T-helper 2 cell treated with Interferon-gamma antibody and Interleukin-4, amounts not matched to agents 5 μg/mL and 100 μg/mL, for 36 hours (primary cell): ENCODE data around the gene TFAP2A.

ENCODE experiments used
- DNase-seq: peaks from one replicate; pipeline ENCODE4 v3.0.0; 2021; ENCODE audit warnings: low spot score
- H3K27ac Mint-ChIP-seq: one replicate; pipeline ENCODE4 v1.8.0; 2021; ENCODE audit warnings: mild to moderate bottlenecking, mixed read lengths
- H3K27me3 Mint-ChIP-seq: one replicate; pipeline ENCODE4 v1.8.0; 2021; ENCODE audit warnings: low read depth, mixed read lengths
- H3K36me3 Mint-ChIP-seq: one replicate; pipeline ENCODE4 v1.8.0; 2021; ENCODE audit warnings: low read depth, mixed read lengths
- H3K4me1 Mint-ChIP-seq: one replicate; pipeline ENCODE4 v1.8.0; 2021; ENCODE audit warnings: low read depth, mixed read lengths
- H3K4me3 Mint-ChIP-seq: one replicate; pipeline ENCODE4 v1.8.0; 2022; ENCODE audit warnings: mild to moderate bottlenecking, moderate library complexity, mixed read lengths
- H3K9me3 Mint-ChIP-seq: one replicate; pipeline ENCODE4 v1.8.0; 2021; ENCODE audit warnings: mixed read lengths

TFAP2A gene

GRCh38 chr6:10441004-10441654 lies 26.3 kb upstream of the TFAP2A start:
- H3K4me1 Mint-ChIP-seq = no peaks in the 10 kb centered on the region
- no peak overlapping the region for H3K27ac Mint-ChIP-seq
- H3K9me3 Mint-ChIP-seq = no peaks in the 10 kb centered on the region
- H3K36me3 Mint-ChIP-seq = no peaks in the 10 kb centered on the region
- DNase-seq = no peak
- no peak overlapping the region for H3K4me3 Mint-ChIP-seq
- peaks cover 5% of the 10 kb centered on the region for H3K27me3 Mint-ChIP-seq

- no peak overlapping the region for H3K27ac Mint-ChIP-seq
- no peak overlapping the region for H3K4me3 Mint-ChIP-seq
- DNase-seq = no peak
- H3K4me1 Mint-ChIP-seq = peaks cover 15% of the 10 kb centered on the region
- peaks cover 4% of the 10 kb centered on the region for H3K27me3 Mint-ChIP-seq
- H3K9me3 Mint-ChIP-seq = no peaks in the 10 kb centered on the region
- H3K36me3 Mint-ChIP-seq = no peaks in the 10 kb centered on the region
These were observed 23.0 kb upstream of the TFAP2A start for GRCh38 chr6:10437891-10438290.

- H3K9me3 Mint-ChIP-seq = no peaks in the 10 kb centered on the region
- H3K4me3 Mint-ChIP-seq = no peak overlapping the region
- H3K36me3 Mint-ChIP-seq = no peaks in the 10 kb centered on the region
- H3K27me3 Mint-ChIP-seq = peaks cover 7% of the 10 kb centered on the region
- H3K27ac Mint-ChIP-seq = peak overlapping the region; percentile 2
- peaks cover 19% of the 10 kb centered on the region for H3K4me1 Mint-ChIP-seq
- no peak for DNase-seq
These were observed 19.4 kb upstream of the TFAP2A start for GRCh38 chr6:10434235-10434634.

GRCh38 chr6:10433322-10433721 lies 18.4 kb upstream of the TFAP2A start:
- no peak overlapping the region for H3K4me3 Mint-ChIP-seq
- no peaks in the 10 kb centered on the region for H3K36me3 Mint-ChIP-seq
- no peak for DNase-seq
- H3K9me3 Mint-ChIP-seq = no peaks in the 10 kb centered on the region
- peaks cover 12% of the 10 kb centered on the region for H3K27me3 Mint-ChIP-seq
- H3K27ac Mint-ChIP-seq = no peak overlapping the region
- peaks cover 19% of the 10 kb centered on the region for H3K4me1 Mint-ChIP-seq

DNA sequence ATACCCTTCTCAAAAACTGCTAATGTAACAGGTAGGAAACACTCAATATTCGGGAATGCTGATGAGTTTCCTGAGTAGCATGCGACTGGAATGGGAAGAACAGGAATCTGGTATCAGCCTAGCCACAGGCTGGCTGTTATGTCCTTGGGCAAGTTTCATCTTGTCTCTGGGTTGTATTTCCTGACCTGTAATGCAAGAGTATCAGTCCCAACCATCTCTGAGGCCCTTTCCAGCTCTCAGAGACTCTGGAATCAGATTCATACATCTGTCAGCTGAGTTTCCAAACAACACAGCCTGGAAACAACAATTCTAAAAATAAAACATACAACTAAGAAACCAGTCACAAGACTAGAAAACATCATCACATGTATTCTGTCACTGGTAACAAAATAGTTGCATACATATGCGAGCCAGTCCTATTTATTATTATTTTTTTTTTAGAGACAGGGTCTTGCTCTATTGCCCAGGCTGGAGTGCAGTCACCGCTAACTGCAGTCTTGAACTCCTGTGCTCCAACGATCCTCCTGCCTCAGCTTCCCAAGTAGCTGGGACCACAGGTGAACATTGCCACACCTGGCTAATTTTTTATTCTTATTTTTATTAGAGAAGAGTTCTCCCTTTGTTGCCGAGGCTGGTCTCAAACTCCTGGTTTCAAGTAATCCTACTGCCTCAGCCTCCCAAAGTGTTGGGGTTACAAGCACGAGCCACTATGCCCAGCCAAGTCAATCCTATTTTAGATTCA lies 16.7 kb upstream of the TFAP2A start:
- H3K4me1 Mint-ChIP-seq = peaks cover 19% of the 10 kb centered on the region
- H3K27ac Mint-ChIP-seq = no peak overlapping the region
- no peak for DNase-seq
- H3K27me3 Mint-ChIP-seq = peaks cover 27% of the 10 kb centered on the region
- no peaks in the 10 kb centered on the region for H3K9me3 Mint-ChIP-seq
- no peak overlapping the region for H3K4me3 Mint-ChIP-seq
- no peaks in the 10 kb centered on the region for H3K36me3 Mint-ChIP-seq

- H3K4me3 Mint-ChIP-seq = peak overlapping the region; percentile 48
- no peaks in the 10 kb centered on the region for H3K36me3 Mint-ChIP-seq
- peaks cover 41% of the 10 kb centered on the region for H3K27me3 Mint-ChIP-seq
- H3K9me3 Mint-ChIP-seq = no peaks in the 10 kb centered on the region
- no peak overlapping the region for H3K27ac Mint-ChIP-seq
- no peak for DNase-seq
- H3K4me1 Mint-ChIP-seq = peaks cover 16% of the 10 kb centered on the region
These were observed 15.0 kb upstream of the TFAP2A start for GRCh38 chr6:10429638-10430427.

- Mint-ChIP-seq H3K36me3 (no peaks in the 10 kb centered on the region), H3K27ac (no peak overlapping the region), H3K9me3 (no peaks in the 10 kb centered on the region), H3K4me3 (peak overlapping the region; percentile 57), H3K4me1 (peaks cover 4% of the 10 kb centered on the region), H3K27me3 (peaks cover 71% of the 10 kb centered on the region)
- no peak for DNase-seq
These were observed 12.0 kb upstream of the TFAP2A start for GRCh38 chr6:10426781-10427279.

DNA sequence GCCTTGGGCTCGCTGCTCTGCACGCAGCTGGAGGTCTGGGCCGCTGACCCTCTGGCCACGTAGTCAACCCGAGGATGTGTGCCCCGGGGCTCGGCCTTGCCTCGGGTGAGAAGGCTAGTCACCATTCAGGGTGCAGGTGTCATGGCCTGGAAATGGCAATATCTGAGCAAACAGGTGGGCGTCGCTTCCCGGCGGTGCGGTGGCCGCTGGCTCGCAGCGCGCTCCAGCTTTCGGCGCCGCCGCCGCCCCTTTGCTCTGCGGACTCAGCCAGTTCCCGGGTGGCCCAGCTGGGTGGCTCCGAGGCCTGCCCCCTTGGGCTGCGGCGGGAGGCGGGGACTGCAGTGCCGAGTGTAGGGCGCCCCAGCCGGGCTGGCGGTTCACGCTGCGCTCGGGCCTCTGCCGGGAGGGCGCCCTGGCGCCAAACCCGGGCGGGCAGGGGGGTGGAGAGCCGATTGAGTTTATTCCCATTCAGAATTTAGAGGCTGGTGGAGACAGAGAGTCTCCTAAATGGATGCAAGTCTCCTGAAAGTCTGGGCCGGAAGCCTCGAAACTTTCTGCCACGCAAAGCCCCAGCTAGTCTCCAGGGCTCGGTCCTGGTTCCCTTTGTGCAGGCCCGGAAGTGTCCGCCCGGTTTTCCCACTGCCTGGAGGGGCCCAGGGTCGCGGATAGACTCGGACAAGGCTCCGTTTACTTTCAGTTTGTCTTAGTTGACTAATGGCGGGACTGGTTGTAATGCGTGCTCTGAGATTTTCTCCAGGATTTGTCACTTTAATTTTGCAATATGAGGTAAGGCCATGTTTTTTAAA lies 11.3 kb upstream of the TFAP2A start:
- peaks cover 2% of the 10 kb centered on the region for H3K36me3 Mint-ChIP-seq
- no peak for DNase-seq
- H3K27ac Mint-ChIP-seq = no peak overlapping the region
- H3K4me3 Mint-ChIP-seq = peak overlapping the region; percentile 57
- no peaks in the 10 kb centered on the region for H3K9me3 Mint-ChIP-seq
- peaks cover 78% of the 10 kb centered on the region for H3K27me3 Mint-ChIP-seq
- H3K4me1 Mint-ChIP-seq = peaks cover 4% of the 10 kb centered on the region

DNA sequence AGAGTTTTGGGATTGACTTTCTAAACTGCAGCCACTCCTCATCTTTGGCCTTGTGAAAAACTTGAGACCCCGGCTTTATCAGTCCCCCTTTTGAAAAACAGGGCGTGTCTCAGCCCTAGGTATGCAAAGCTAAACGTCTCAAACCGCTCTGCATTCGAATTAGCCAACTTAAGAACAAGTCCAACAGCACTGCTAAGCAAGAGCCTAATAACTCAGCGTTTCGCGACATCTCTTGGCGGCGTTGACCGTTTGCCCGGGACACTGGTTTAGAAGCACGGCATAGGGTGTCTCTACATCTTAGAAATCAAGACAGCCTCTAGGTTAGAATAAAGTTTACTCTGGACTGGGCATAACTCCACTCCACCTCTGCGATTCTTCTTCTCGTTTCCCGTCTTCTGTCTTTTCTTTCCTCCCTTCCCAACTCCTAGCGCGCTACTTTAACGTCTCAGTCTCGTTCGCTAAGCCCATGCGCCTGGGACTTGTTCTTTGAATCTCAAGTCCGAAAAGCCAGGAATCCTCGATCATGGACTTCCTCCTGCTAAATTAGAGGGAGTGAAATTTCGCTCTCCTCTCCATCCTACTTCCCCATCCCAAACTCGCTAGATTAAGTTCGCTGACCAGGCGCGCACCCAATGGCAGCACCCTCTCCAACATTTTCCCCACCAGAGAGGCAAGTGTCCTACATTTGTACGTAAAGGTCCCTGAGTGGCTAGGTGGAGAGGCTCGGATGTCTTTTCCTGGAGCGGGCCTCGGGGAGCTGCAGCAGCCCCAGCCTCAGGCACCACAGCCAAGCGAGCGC lies 10.5 kb upstream of the TFAP2A start:
- Mint-ChIP-seq H3K4me1 (peaks cover 4% of the 10 kb centered on the region), H3K27me3 (peaks cover 86% of the 10 kb centered on the region), H3K27ac (no peak overlapping the region), H3K4me3 (peak overlapping the region; percentile 18), H3K9me3 (no peaks in the 10 kb centered on the region), H3K36me3 (peaks cover 2% of the 10 kb centered on the region)
- DNase-seq = no peak

DNA sequence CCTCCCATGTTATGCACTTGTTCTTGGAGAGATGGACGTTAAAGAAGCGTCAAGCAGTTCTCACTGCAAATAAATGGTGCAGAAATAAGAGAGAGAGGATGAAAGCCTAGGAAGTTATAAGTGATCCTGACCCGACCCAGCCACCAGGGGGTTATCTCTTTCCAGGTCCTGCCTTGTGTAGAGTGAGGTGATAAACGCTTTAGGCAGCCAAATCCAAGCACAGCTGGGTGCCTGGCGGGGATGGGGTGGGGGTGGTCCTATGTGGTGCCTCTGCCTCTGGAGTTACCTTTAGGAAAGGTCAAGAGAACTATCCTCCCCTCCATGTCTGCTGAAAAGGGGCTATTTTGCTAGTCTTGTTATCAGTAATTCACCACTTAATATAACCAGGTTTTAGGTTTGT lies 9.2 kb upstream of the TFAP2A start:
- Mint-ChIP-seq H3K4me3 (no peak overlapping the region), H3K4me1 (peaks cover 2% of the 10 kb centered on the region), H3K27me3 (peaks cover 91% of the 10 kb centered on the region), H3K27ac (no peak overlapping the region), H3K36me3 (peaks cover 2% of the 10 kb centered on the region), H3K9me3 (peaks cover 4% of the 10 kb centered on the region)
- DNase-seq = no peak

DNA sequence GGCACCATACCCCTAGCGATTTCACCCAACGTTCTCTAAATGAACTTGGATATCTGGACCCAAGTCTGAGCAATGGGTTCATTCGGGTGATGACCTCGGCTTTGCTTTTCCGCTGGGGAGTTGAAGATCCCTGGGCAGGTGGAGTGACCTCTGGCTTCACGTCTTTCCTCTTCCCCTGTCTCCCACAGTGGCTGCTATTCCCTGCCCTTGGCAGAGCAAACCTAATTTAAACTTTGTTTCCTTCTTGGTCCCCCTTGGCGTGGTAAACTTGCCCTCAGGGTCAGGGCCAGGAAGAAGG lies 7.8 kb upstream of the TFAP2A start:
- peaks cover 2% of the 10 kb centered on the region for H3K4me1 Mint-ChIP-seq
- no peak overlapping the region for H3K27ac Mint-ChIP-seq
- peaks cover 2% of the 10 kb centered on the region for H3K36me3 Mint-ChIP-seq
- H3K9me3 Mint-ChIP-seq = peaks cover 4% of the 10 kb centered on the region
- H3K4me3 Mint-ChIP-seq = no peak overlapping the region
- H3K27me3 Mint-ChIP-seq = peaks cover 94% of the 10 kb centered on the region
- no peak for DNase-seq

- Mint-ChIP-seq H3K9me3 (peaks cover 4% of the 10 kb centered on the region), H3K36me3 (peaks cover 2% of the 10 kb centered on the region), H3K27me3 (peaks cover 94% of the 10 kb centered on the region), H3K4me1 (peaks cover 5% of the 10 kb centered on the region), H3K27ac (no peak overlapping the region), H3K4me3 (no peak overlapping the region)
- DNase-seq = no peak
These were observed 7.3 kb upstream of the TFAP2A start for GRCh38 chr6:10421921-10422736.
